ENCODE data around the gene GALNT3. TPM values are rescaled to one million over a fixed set of nuclear protein-coding genes. Genes with fewer than 3 reads are reported as not detected.

The GALNT3 gene
- total and polyA plus RNA-seq, 4 donors, result 0.29 to 2.3 (median 1.6) TPM

DNA sequence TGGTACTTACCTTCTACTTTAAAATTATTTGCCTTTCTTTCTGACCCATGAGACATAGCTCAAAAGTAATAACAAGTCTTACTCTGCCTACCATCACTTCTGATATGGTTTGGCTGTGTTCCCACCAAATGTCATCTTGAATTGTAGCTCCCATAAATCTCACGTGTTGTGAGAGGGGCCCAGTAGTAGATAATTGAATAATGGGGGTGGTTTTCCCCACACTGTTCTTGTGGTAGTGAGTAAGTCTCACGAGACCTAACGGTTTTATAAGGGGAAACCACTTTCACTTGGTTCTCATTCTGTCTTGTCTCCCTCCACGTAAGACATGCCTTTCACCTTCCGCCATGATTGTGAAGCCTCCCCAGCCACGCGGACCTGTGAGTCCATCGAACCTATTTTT is 47.5 kb downstream of the GALNT3 start:
- H3K36me3 ChIP-seq (ENCODE audit: control insufficient read depth in 4 of 4, insufficient read depth in 3 of 4, low read depth in 1 of 4, low read length in 3 of 4), result no peaks in the 10 kb centered on the region
- 96% methylated on average over 8 of the region's 8 CpGs for WGBS
- TF ChIP-seq YY1 (IDR thresholded peaks at IDR 0.05), result no peak
- no peak for TF ChIP-seq RAD21 (IDR thresholded peaks at IDR 0.05)
- no peak for TF ChIP-seq NR2F2 (IDR thresholded peaks at IDR 0.05)
- no peak for TF ChIP-seq GABPA (IDR thresholded peaks at IDR 0.05 in 1 of 2, conservative IDR thresholded peaks at IDR 0.05 in 1 of 2)
- TF ChIP-seq HNF4G (IDR thresholded peaks at IDR 0.05), result no peak
- TF ChIP-seq, protein P1, sequence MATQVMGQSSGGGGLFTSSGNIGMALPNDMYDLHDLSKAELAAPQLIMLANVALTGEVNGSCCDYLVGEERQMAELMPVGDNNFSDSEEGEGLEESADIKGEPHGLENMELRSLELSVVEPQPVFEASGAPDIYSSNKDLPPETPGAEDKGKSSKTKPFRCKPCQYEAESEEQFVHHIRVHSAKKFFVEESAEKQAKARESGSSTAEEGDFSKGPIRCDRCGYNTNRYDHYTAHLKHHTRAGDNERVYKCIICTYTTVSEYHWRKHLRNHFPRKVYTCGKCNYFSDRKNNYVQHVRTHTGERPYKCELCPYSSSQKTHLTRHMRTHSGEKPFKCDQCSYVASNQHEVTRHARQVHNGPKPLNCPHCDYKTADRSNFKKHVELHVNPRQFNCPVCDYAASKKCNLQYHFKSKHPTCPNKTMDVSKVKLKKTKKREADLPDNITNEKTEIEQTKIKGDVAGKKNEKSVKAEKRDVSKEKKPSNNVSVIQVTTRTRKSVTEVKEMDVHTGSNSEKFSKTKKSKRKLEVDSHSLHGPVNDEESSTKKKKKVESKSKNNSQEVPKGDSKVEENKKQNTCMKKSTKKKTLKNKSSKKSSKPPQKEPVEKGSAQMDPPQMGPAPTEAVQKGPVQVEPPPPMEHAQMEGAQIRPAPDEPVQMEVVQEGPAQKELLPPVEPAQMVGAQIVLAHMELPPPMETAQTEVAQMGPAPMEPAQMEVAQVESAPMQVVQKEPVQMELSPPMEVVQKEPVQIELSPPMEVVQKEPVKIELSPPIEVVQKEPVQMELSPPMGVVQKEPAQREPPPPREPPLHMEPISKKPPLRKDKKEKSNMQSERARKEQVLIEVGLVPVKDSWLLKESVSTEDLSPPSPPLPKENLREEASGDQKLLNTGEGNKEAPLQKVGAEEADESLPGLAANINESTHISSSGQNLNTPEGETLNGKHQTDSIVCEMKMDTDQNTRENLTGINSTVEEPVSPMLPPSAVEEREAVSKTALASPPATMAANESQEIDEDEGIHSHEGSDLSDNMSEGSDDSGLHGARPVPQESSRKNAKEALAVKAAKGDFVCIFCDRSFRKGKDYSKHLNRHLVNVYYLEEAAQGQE (IDR thresholded peaks at IDR 0.05), result no peak
- TF ChIP-seq, protein P2, sequence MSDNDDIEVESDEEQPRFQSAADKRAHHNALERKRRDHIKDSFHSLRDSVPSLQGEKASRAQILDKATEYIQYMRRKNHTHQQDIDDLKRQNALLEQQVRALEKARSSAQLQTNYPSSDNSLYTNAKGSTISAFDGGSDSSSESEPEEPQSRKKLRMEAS (IDR thresholded peaks at IDR 0.05), result no peak
- TF ChIP-seq, protein P3, sequence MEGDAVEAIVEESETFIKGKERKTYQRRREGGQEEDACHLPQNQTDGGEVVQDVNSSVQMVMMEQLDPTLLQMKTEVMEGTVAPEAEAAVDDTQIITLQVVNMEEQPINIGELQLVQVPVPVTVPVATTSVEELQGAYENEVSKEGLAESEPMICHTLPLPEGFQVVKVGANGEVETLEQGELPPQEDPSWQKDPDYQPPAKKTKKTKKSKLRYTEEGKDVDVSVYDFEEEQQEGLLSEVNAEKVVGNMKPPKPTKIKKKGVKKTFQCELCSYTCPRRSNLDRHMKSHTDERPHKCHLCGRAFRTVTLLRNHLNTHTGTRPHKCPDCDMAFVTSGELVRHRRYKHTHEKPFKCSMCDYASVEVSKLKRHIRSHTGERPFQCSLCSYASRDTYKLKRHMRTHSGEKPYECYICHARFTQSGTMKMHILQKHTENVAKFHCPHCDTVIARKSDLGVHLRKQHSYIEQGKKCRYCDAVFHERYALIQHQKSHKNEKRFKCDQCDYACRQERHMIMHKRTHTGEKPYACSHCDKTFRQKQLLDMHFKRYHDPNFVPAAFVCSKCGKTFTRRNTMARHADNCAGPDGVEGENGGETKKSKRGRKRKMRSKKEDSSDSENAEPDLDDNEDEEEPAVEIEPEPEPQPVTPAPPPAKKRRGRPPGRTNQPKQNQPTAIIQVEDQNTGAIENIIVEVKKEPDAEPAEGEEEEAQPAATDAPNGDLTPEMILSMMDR (IDR thresholded peaks at IDR 0.05; ENCODE audit: low read depth, low read length, missing input control), result no peak
- TF ChIP-seq, protein P4, sequence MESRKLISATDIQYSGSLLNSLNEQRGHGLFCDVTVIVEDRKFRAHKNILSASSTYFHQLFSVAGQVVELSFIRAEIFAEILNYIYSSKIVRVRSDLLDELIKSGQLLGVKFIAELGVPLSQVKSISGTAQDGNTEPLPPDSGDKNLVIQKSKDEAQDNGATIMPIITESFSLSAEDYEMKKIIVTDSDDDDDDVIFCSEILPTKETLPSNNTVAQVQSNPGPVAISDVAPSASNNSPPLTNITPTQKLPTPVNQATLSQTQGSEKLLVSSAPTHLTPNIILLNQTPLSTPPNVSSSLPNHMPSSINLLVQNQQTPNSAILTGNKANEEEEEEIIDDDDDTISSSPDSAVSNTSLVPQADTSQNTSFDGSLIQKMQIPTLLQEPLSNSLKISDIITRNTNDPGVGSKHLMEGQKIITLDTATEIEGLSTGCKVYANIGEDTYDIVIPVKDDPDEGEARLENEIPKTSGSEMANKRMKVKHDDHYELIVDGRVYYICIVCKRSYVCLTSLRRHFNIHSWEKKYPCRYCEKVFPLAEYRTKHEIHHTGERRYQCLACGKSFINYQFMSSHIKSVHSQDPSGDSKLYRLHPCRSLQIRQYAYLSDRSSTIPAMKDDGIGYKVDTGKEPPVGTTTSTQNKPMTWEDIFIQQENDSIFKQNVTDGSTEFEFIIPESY (IDR thresholded peaks at IDR 0.05), result no peak
- no peak for TF ChIP-seq JUND (IDR thresholded peaks at IDR 0.05)
- H3K27me3 ChIP-seq (ENCODE audit: control insufficient read depth in 4 of 4, insufficient read depth in 4 of 4, low read length in 3 of 4), result no peaks in the 10 kb centered on the region
- H3K4me1 ChIP-seq (ENCODE audit: control insufficient read depth in 4 of 4, insufficient read depth in 4 of 4, low read length in 3 of 4), result no peaks in the 10 kb centered on the region
- H3K9ac ChIP-seq (ENCODE audit: low read depth in 1 of 2, low read length in 2 of 2), result no peak overlapping the region
- no peak for DNase-seq (ENCODE audit: low spot score)
- no peak overlapping the region for H3K27ac ChIP-seq (ENCODE audit: low read depth in 1 of 2, low read length in 2 of 2)
- H3K4me3 ChIP-seq (ENCODE audit: low read depth in 1 of 3, low read length in 3 of 3), result no peak overlapping the region
- H3K9me3 ChIP-seq (ENCODE audit: control insufficient read depth in 4 of 4, low read length in 3 of 4), result no peaks in the 10 kb centered on the region

DNA sequence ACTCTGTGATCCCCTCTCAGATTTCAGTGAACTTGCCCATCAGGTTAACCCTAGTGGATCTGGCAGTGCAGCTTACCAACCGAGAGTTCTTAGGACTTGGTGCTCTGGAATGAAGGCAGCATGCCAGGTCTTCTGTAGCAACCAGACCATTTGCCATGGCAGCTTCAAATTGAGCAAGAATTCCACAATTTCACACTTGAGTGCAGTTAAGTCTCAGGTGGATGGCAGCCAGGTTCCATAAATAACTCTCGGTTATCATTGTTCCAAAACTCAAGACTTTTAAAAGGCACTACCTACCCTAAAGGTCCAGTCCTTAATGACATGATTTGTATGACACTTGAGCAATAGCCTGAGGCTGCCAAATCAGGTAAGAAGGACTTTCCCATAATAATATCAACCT is 48.1 kb downstream of the GALNT3 start:
- 64% methylated on average over 2 of the region's 2 CpGs for WGBS
- no peak for DNase-seq (ENCODE audit: low spot score)
- TF ChIP-seq YY1 (IDR thresholded peaks at IDR 0.05) (no peak), TAF1 (conservative IDR thresholded peaks at IDR 0.05) (no peak), HNF4A (conservative IDR thresholded peaks at IDR 0.05) (no peak), RXRA (IDR thresholded peaks at IDR 0.05) (no peak), EGR1 (IDR thresholded peaks at IDR 0.05; ENCODE audit: low read depth in 2 of 2) (no peak), RAD21 (IDR thresholded peaks at IDR 0.05) (no peak), JUND (IDR thresholded peaks at IDR 0.05) (no peak), SP1 (IDR thresholded peaks at IDR 0.05) (no peak), FOXA1 (IDR thresholded peaks at IDR 0.05) (no peak), HNF4G (IDR thresholded peaks at IDR 0.05) (no peak)
- TF ChIP-seq, protein P3 (IDR thresholded peaks at IDR 0.05; ENCODE audit: low read depth, low read length, missing input control), result no peak
- TF ChIP-seq, protein P2 (IDR thresholded peaks at IDR 0.05), result no peak
- TF ChIP-seq, protein P5, sequence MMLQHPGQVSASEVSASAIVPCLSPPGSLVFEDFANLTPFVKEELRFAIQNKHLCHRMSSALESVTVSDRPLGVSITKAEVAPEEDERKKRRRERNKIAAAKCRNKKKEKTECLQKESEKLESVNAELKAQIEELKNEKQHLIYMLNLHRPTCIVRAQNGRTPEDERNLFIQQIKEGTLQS (IDR thresholded peaks at IDR 0.05), result no peak
- TF ChIP-seq, protein P1 (IDR thresholded peaks at IDR 0.05), result no peak

More for the DNA sequence above, 48.1 kb downstream of the GALNT3 start:
- H3K27me3 ChIP-seq (ENCODE audit: control insufficient read depth in 4 of 4, insufficient read depth in 4 of 4, low read length in 3 of 4), result no peaks in the 10 kb centered on the region
- no peaks in the 10 kb centered on the region for H3K4me1 ChIP-seq (ENCODE audit: control insufficient read depth in 4 of 4, insufficient read depth in 4 of 4, low read length in 3 of 4)
- H3K9me3 ChIP-seq (ENCODE audit: control insufficient read depth in 4 of 4, low read length in 3 of 4), result no peaks in the 10 kb centered on the region
- H3K36me3 ChIP-seq (ENCODE audit: control insufficient read depth in 4 of 4, insufficient read depth in 3 of 4, low read depth in 1 of 4, low read length in 3 of 4), result no peaks in the 10 kb centered on the region
- no peak overlapping the region for H3K4me3 ChIP-seq (ENCODE audit: low read depth in 1 of 3, low read length in 3 of 3)
- H3K27ac ChIP-seq (ENCODE audit: low read depth in 1 of 2, low read length in 2 of 2), result no peak overlapping the region
- H3K9ac ChIP-seq (ENCODE audit: low read depth in 1 of 2, low read length in 2 of 2), result no peak overlapping the region
